HG02610 (cell line): ENCODE results near the gene CAPN3.
A peak's percentile ranks its signal among the peaks of the same experiment; 100 is the strongest.

Experiments used
- ATAC-seq: cut with Tn5 transposase; IDR thresholded peaks from one replicate; pipeline ENCODE4 v1.9.1; 2021; ENCODE audit warnings: mild to moderate bottlenecking, moderate library complexity; ENCODE audit not compliant: unreplicated experiment

CAPN3 gene

GRCh38 chr15:42449770-42450424 is 90.6 kb downstream of the CAPN3 start:
- ATAC-seq: no peak

GRCh38 chr15:42450425-42450790 is 91.1 kb downstream of the CAPN3 start:
- no peak for ATAC-seq

- ATAC-seq: no peak
Observed at GRCh38 chr15:42453826-42454225, 94.5 kb downstream of the CAPN3 start.

- no peak for ATAC-seq
Observed at GRCh38 chr15:42456531-42456930, 97.2 kb downstream of the CAPN3 start.

GRCh38 chr15:42456971-42457370 is 97.7 kb downstream of the CAPN3 start:
- ATAC-seq: no peak

GRCh38 chr15:42457445-42458442 is 98.4 kb downstream of the CAPN3 start:
- ATAC-seq: peak; percentile 87

GRCh38 chr15:42461261-42461660 is 102.0 kb downstream of the CAPN3 start:
- ATAC-seq: no peak
